OCI-LY1 (cell line): ENCODE results near the gene ARGLU1.

Source experiments
- H2AFZ ChIP-seq: fragments of 200-600 bp; sonication (generic), shearing (Covaris generic); 2 replicates; pipeline ENCODE4 v1.6.0; 2014; ENCODE audit warnings: antibody characterized with exemption, mild to moderate bottlenecking, low read length
- H3F3A ChIP-seq: fragments of 200-600 bp; sonication (generic), shearing (Covaris generic); 2 replicates; pipeline ENCODE4 v1.6.0; 2014; ENCODE audit warnings: mild to moderate bottlenecking, antibody characterized with exemption, low read length, moderate library complexity; ENCODE audit not compliant: insufficient read depth
- H3K27ac ChIP-seq: fragments of 200-600 bp; sonication (generic); 2 replicates; pipeline ENCODE4 v1.5.1; 2014; ENCODE audit warnings: low read length, mixed run types, mild to moderate bottlenecking, low read depth; ENCODE audit not compliant: poor library complexity, severe bottlenecking
- H3K27me3 ChIP-seq: fragments of 200-600 bp; sonication (generic); 2 replicates; pipeline ENCODE4 v1.6.0; 2014; ENCODE audit warnings: antibody characterized with exemption, mild to moderate bottlenecking, low read length, moderate library complexity; ENCODE audit not compliant: insufficient read depth
- H3K36me3 ChIP-seq: fragments of 200-600 bp; sonication (generic); 2 replicates; pipeline ENCODE4 v1.6.1; 2014; ENCODE audit warnings: mild to moderate bottlenecking, antibody characterized with exemption, low read length, moderate library complexity, mixed read lengths; ENCODE audit not compliant: insufficient read depth
- H3K4me1 ChIP-seq: fragments of 200-600 bp; sonication (generic); 2 replicates; pipeline ENCODE4 v1.5.1; 2014; ENCODE audit warnings: mild to moderate bottlenecking, low read length, moderate library complexity; ENCODE audit not compliant: insufficient read depth, severe bottlenecking
- H3K4me2 ChIP-seq: fragments of 200-600 bp; sonication (generic), shearing (Covaris generic); 2 replicates; pipeline ENCODE4 v1.6.1; 2014; ENCODE audit warnings: low read length
- H3K4me3 ChIP-seq: fragments of 200-600 bp; sonication (generic); 2 replicates; pipeline ENCODE4 v1.5.1; 2014; ENCODE audit warnings: low read length, low read depth, mild to moderate bottlenecking, mixed read lengths; ENCODE audit not compliant: poor library complexity, severe bottlenecking
- H3K79me2 ChIP-seq: fragments of 200-600 bp; shearing (Covaris generic); 2 replicates; pipeline ENCODE4 v1.6.1; 2016; ENCODE audit warnings: mixed run types, low read length, mixed read lengths; ENCODE audit not compliant: insufficient read depth
- H3K9ac ChIP-seq: fragments of 200-600 bp; sonication (generic), shearing (Covaris generic); 2 replicates; pipeline ENCODE4 v1.6.1; 2014; ENCODE audit warnings: mild to moderate bottlenecking, low read length, mixed read lengths
- H3K9me2 ChIP-seq: fragments of 200-600 bp; sonication (generic), shearing (Covaris generic); 2 replicates; pipeline ENCODE4 v1.6.1; 2014; ENCODE audit warnings: low read depth, mild to moderate bottlenecking, low read length, mixed read lengths
- H3K9me3 ChIP-seq: fragments of 200-600 bp; shearing (Covaris generic); 2 replicates; pipeline ENCODE4 v1.6.1; 2014; ENCODE audit warnings: low read length, mixed read lengths
- H4K20me1 ChIP-seq: fragments of 200-600 bp; sonication (generic), shearing (Covaris generic); 2 replicates; pipeline ENCODE4 v1.6.0; 2016; ENCODE audit warnings: mild to moderate bottlenecking, low read length; ENCODE audit not compliant: insufficient read depth
- CTCF ChIP-seq: fragments of 200-600 bp; sonication (generic), shearing (Covaris generic); IDR thresholded peaks from 2 replicates; pipeline ENCODE4 v1.5.1; 2017; ENCODE audit warnings: mild to moderate bottlenecking, antibody characterized with exemption, low read length, moderate library complexity, mixed read lengths
- EZH2 ChIP-seq: fragments of 200-600 bp; sonication (generic), shearing (Covaris generic); IDR thresholded peaks from 2 replicates; pipeline ENCODE4 v1.8.0; 2017; ENCODE audit warnings: borderline replicate concordance, mixed run types, mild to moderate bottlenecking, antibody characterized with exemption, low read length, moderate library complexity, mixed read lengths

The ARGLU1 gene

GRCh38 chr13:106609116-106609515 lies 41.2 kb upstream of the ARGLU1 start:
- Histone ChIP-seq H3K4me3 (no peak overlapping the region), H3K4me2 (no peak overlapping the region), H3K27me3 (no peaks in the 10 kb centered on the region; the same call in 1 of the 2 replicates), H3K9ac (no peak overlapping the region), H2AFZ (no peak overlapping the region), H3K79me2 (no peaks in the 10 kb centered on the region), H3K36me3 (no peaks in the 10 kb centered on the region), H3K9me3 (no peaks in the 10 kb centered on the region), H4K20me1 (no peaks in the 10 kb centered on the region), H3K9me2 (no peaks in the 10 kb centered on the region; the same call in 1 of the 2 replicates), H3K27ac (no peak overlapping the region), H3K4me1 (no peaks in the 10 kb centered on the region), H3F3A (no peaks in the 10 kb centered on the region)
- TF ChIP-seq EZH2 (no peak), CTCF (no peak)

- Histone ChIP-seq H3K4me1 (no peaks in the 10 kb centered on the region), H3K9ac (no peak overlapping the region), H3K27me3 (no peaks in the 10 kb centered on the region), H3K4me2 (no peak overlapping the region), H3F3A (no peaks in the 10 kb centered on the region), H4K20me1 (no peaks in the 10 kb centered on the region), H3K27ac (no peak overlapping the region), H2AFZ (no peak overlapping the region), H3K4me3 (no peak overlapping the region), H3K79me2 (no peaks in the 10 kb centered on the region; the same call in 1 of the 2 replicates), H3K36me3 (no peaks in the 10 kb centered on the region), H3K9me2 (no peaks in the 10 kb centered on the region; the same call in 1 of the 2 replicates), H3K9me3 (no peaks in the 10 kb centered on the region)
- TF ChIP-seq CTCF (no peak), EZH2 (no peak)
Observed at GRCh38 chr13:106603546-106603945, 35.6 kb upstream of the ARGLU1 start.

GRCh38 chr13:106602178-106602577 lies 34.2 kb upstream of the ARGLU1 start:
- Histone ChIP-seq H3K9me3 (no peaks in the 10 kb centered on the region), H3K27ac (no peak overlapping the region), H2AFZ (no peak overlapping the region)

More at GRCh38 chr13:106602178-106602577, 34.2 kb upstream of the ARGLU1 start:
- Histone ChIP-seq H3K9ac (no peak overlapping the region), H3F3A (no peaks in the 10 kb centered on the region), H4K20me1 (no peaks in the 10 kb centered on the region), H3K4me1 (no peaks in the 10 kb centered on the region), H3K27me3 (no peaks in the 10 kb centered on the region), H3K4me2 (no peak overlapping the region), H3K36me3 (no peaks in the 10 kb centered on the region), H3K4me3 (no peak overlapping the region), H3K79me2 (no peaks in the 10 kb centered on the region; the same call in 1 of the 2 replicates), H3K9me2 (no peaks in the 10 kb centered on the region; the same call in 1 of the 2 replicates)
- no peak for TF ChIP-seq CTCF
- no peak for TF ChIP-seq EZH2
